Stomach smooth muscle (tissue), 2 donors: Measurements from ENCODE around the gene PADI6.

Source experiments
- H3K27ac ChIP-seq: one replicate; pipeline ENCODE4 v1.7.0; 2013; ENCODE audit warnings: mild to moderate bottlenecking, low read length, inconsistent platforms
- H3K27me3 ChIP-seq, 2 donors: one replicate each; pipeline ENCODE4 v1.7.0; 2013; ENCODE audit warnings: low read length in 2 of 2; ENCODE audit not compliant: insufficient read depth in 2 of 2, control insufficient read depth in 1 of 2
- H3K36me3 ChIP-seq, 2 donors: one replicate each; pipeline ENCODE4 v1.7.0; 2013; ENCODE audit warnings: low read length in 2 of 2; ENCODE audit not compliant: control insufficient read depth in 2 of 2, insufficient read depth in 2 of 2
- H3K4me1 ChIP-seq: one replicate; pipeline ENCODE4 v1.7.0; 2013; ENCODE audit warnings: low read length; ENCODE audit not compliant: control insufficient read depth, insufficient read depth
- H3K4me3 ChIP-seq, 2 donors: one replicate each; pipeline ENCODE4 v1.7.0; 2013; ENCODE audit warnings: low read length in 2 of 2
- H3K9ac ChIP-seq, 2 donors: one replicate each; pipeline ENCODE4 v1.7.0; 2013; ENCODE audit warnings: low read length in 2 of 2, mild to moderate bottlenecking in 1 of 2
- H3K9me3 ChIP-seq, 2 donors: one replicate each; pipeline ENCODE4 v1.7.0; 2013; ENCODE audit warnings: low read length in 2 of 2; ENCODE audit not compliant: control insufficient read depth in 2 of 2
- donor health status: healthy.
- donor health status: Pancreatic carcinoma.

The PADI6 gene

GRCh38 chr1:17436380-17437174 lies 64.6 kb downstream of the PADI6 start:
- Histone ChIP-seq H3K4me1 (peaks cover 18% of the 10 kb centered on the region), H3K9ac (peak overlapping the region; percentile 64 to 69)

GRCh38 chr1:17437260-17437579 lies 65.2 kb downstream of the PADI6 start:
- H3K9ac ChIP-seq, result peak overlapping the region; percentile 64 to 69
- H3K27ac ChIP-seq, result peak overlapping the region; percentile 46
- H3K4me1 ChIP-seq, result peaks cover 18% of the 10 kb centered on the region
- H3K27me3 ChIP-seq, result no peaks in the 10 kb centered on the region
- peak overlapping the region; percentile 66 to 79 for H3K4me3 ChIP-seq
- H3K36me3 ChIP-seq, result peaks cover 0 to 4% of the 10 kb centered on the region in 2 donors
- H3K9me3 ChIP-seq, result no peaks in the 10 kb centered on the region

More at GRCh38 chr1:17436380-17437174, 64.6 kb downstream of the PADI6 start:
- Histone ChIP-seq H3K9me3 (no peaks in the 10 kb centered on the region), H3K27ac (peak overlapping the region; percentile 46), H3K27me3 (no peaks in the 10 kb centered on the region), H3K36me3 (peaks cover 0 to 4% of the 10 kb centered on the region in 2 donors), H3K4me3 (peak overlapping the region; percentile 66 to 79)

DNA sequence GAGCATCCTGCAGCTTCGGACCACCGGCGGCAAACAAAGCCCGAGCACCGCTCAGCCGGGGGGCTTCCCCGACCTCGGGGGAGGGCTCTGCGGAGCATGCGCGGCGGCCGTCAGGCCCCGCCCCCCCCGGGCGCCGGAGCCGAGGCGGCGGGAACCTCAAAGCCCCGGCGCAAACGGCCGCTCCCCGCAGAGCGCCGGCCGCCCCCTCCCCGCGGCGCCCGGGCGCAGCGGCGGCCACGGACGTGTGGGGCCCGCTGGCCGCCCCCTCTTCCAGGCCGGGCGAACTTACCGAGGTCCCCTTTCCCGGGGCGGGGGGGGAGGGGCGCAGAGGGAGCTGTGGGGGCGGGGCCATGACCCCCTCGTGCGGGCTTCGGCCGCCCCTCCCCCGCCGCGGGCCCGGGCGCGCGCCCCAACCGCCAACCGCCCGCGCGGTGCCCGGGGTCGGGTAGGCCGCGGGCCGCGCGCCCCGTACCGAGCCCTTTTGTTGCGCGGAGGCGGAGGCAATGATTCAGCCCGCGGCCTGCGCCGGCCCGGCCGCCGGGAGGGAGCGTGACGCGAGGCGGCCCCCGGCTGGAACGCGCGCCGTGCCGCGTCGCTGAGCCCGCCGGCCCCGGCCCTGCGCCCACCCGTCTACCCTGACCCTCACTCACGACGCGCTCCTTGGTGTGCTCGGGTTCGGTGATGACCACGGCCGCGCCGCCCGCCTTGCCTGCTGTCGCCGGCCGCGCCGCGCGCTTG lies 65.8 kb downstream of the PADI6 start:
- Histone ChIP-seq H3K27me3 (no peaks in the 10 kb centered on the region), H3K27ac (no peak overlapping the region), H3K9ac (peak overlapping the region; percentile 69 to 77), H3K4me1 (peaks cover 18% of the 10 kb centered on the region), H3K4me3 (peak overlapping the region; percentile 78 to 79), H3K36me3 (peaks cover 0 to 4% of the 10 kb centered on the region in 2 donors), H3K9me3 (no peaks in the 10 kb centered on the region)

GRCh38 chr1:17438318-17439249 lies 66.6 kb downstream of the PADI6 start:
- H3K4me1 ChIP-seq, result peaks cover 18% of the 10 kb centered on the region
- peak overlapping the region; percentile 55 to 77 for H3K9ac ChIP-seq
- H3K9me3 ChIP-seq, result no peaks in the 10 kb centered on the region
- peak overlapping the region; percentile 53 for H3K27ac ChIP-seq
- no peaks in the 10 kb centered on the region for H3K27me3 ChIP-seq
- H3K36me3 ChIP-seq, result no peaks in the 10 kb centered on the region
- peak overlapping the region; percentile 78 to 79 for H3K4me3 ChIP-seq

DNA sequence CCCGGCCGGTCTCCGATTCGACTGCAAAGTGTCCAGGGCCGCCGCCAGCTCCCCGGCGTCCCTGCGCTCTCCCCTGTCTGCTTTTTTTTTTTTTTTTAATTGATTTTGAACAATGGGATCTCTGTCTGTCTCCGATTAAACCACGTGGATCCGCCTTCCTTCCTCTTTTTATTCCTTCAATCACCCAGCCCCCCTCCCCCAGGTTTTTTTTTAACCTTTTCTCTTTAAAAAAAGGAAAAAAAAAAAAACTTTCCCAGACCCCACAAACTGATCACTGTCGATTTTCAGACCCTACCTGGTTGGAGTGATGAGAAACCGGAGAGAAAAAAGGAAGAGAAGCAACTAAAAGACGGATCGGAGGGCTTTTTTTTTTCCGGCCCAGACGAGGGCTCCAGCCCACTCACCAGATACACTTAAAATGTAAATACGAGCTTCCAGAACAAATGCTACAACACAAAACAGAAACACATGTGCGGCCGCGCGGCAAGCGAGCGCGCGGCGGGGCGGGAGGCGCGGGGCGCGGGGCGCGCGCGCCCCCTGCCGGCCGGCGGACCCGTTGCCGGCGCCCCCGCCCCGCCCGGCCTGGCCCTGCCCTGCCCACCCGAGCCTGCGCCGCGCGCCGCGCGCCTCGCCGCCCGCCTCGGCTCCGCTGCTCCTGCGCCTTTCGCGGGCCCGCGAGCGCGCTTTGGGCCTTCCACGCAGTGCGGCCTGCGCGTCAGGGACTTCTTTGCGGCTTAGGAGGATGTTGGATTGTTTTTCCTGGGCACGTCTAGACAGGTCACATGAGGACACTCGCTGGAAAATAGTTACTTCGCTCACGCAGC lies 67.5 kb downstream of the PADI6 start, which contains the start of gene RCC2:
TSS of gene RCC2 (minus strand) at position 428 of the 824 bp plus-strand sequence. CDS start 1,163 bp downstream, outside the sequence.
- H3K9me3 ChIP-seq, result no peaks in the 10 kb centered on the region
- no peaks in the 10 kb centered on the region for H3K36me3 ChIP-seq
- H3K4me3 ChIP-seq, result peak within 1 kb of the TSS; percentile 78 to 79
- peaks cover 18% of the 10 kb centered on the region for H3K4me1 ChIP-seq
- peak within 1 kb of the TSS; percentile 75 to 81 for H3K9ac ChIP-seq
- peak within 1 kb of the TSS; percentile 80 for H3K27ac ChIP-seq
- no peaks in the 10 kb centered on the region for H3K27me3 ChIP-seq

GRCh38 chr1:17440074-17440826 lies 68.3 kb downstream of the PADI6 start:
- Histone ChIP-seq H3K27ac (peak overlapping the region; percentile 80), H3K36me3 (no peaks in the 10 kb centered on the region), H3K27me3 (no peaks in the 10 kb centered on the region), H3K4me1 (peaks cover 18% of the 10 kb centered on the region), H3K9ac (peak overlapping the region; percentile 75 to 81), H3K9me3 (no peaks in the 10 kb centered on the region), H3K4me3 (peak overlapping the region; percentile 71 to 74)

DNA sequence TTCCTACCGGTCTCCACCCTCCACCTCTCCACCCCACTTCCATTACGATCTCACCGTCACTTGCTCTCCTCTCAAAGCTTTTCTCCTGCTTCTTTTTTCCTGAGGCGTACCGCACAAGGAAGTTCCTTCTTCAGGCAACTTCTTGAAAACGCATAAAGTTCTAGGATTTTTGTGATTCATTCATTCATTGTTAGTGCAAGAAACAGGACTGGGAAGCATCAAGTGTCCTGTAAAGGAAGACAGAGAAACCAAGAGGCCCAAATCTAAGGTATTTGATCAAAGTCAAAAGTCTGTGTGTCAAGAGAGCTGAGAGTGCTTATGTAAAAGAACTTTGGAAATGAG lies 68.8 kb downstream of the PADI6 start:
- no peak overlapping the region for H3K4me3 ChIP-seq
- no peaks in the 10 kb centered on the region for H3K36me3 ChIP-seq
- no peak overlapping the region for H3K9ac ChIP-seq
- H3K27me3 ChIP-seq, result no peaks in the 10 kb centered on the region
- H3K9me3 ChIP-seq, result no peaks in the 10 kb centered on the region
- H3K4me1 ChIP-seq, result peaks cover 18% of the 10 kb centered on the region
- no peak overlapping the region for H3K27ac ChIP-seq

DNA sequence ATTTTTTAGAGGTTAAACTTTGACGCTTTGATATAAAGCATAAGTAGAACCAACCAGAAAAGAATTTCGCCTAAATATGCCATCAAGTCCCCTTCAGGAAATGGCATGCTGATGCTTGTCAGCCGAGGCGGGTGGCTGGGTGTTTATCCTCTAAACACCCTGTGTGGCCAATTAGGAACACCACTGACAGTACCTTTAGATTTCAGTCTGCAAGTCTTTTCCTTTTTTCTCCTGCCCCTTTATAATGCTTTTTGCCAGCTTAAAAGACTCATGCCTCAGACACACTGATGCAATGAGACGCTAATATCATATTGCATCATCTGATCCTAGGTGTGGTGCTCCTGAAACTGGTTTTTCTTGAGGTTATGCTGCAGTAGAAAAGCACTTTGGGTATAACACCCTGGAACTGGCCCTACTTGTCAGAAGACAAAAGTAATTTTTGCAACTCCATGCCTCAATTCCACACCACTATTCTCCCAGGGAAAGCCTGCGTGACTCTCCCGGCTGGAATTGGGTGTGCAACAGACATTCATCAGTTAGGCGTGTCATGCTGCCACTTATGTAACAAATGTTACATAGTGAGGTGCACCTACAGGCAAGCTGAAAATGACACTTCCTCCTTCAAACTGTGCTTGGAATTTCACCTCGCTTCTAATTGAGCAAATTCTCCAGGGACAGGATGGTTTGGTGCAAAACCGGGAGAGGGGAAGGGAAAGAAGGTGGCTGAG lies 69.4 kb downstream of the PADI6 start:
- Histone ChIP-seq H3K27ac (no peak overlapping the region), H3K9me3 (no peaks in the 10 kb centered on the region), H3K4me1 (peaks cover 17% of the 10 kb centered on the region), H3K36me3 (no peaks in the 10 kb centered on the region), H3K4me3 (no peak overlapping the region), H3K27me3 (no peaks in the 10 kb centered on the region), H3K9ac (no peak overlapping the region)

- no peak overlapping the region for H3K9ac ChIP-seq
- no peak overlapping the region for H3K27ac ChIP-seq
- H3K27me3 ChIP-seq, result no peaks in the 10 kb centered on the region
These were observed 70.0 kb downstream of the PADI6 start for GRCh38 chr1:17441993-17442357.

More at GRCh38 chr1:17441993-17442357, 70.0 kb downstream of the PADI6 start:
- no peak overlapping the region for H3K4me3 ChIP-seq
- no peaks in the 10 kb centered on the region for H3K36me3 ChIP-seq
- H3K4me1 ChIP-seq, result peaks cover 12% of the 10 kb centered on the region
- no peaks in the 10 kb centered on the region for H3K9me3 ChIP-seq
